ENCODE data around the gene TTN. TPM values are rescaled to one million over a fixed set of nuclear protein-coding genes. Genes with fewer than 3 reads are reported as not detected.

The TTN gene
- total and polyA plus RNA-seq, 2 donors from 2014 or later, result 0.02 to 3.6 TPM

GRCh38 chr2:178800510-178800909 lies 6.7 kb downstream of the TTN start:
- no peak overlapping the region for H3K27ac ChIP-seq (ENCODE audit: low read depth in 2 of 2, low read length in 2 of 2)
- H3K36me3 ChIP-seq (ENCODE audit: control insufficient read depth in 2 of 3, insufficient read depth in 3 of 3, low read length in 3 of 3), result no peaks in the 10 kb centered on the region
- no peak for TF ChIP-seq CTCF (IDR thresholded peaks at IDR 0.05; ENCODE audit: borderline replicate concordance, extremely low read depth, insufficient read depth)
- H3K9ac ChIP-seq (ENCODE audit: low read length in 3 of 3), result no peak overlapping the region
- FAIRE-seq (no peak), DNase-seq (no peak)
- no peaks in the 10 kb centered on the region for H3K9me3 ChIP-seq (ENCODE audit: control insufficient read depth in 2 of 3, insufficient read depth in 1 of 3, low read length in 3 of 3)
- intact Hi-C loops (cut with DNase I), result no loop called here
- no peak overlapping the region for H3K4me3 ChIP-seq (ENCODE audit: low read length in 3 of 3)
- no peaks in the 10 kb centered on the region for H3K4me1 ChIP-seq (ENCODE audit: control insufficient read depth in 2 of 3, insufficient read depth in 2 of 3, low read depth in 1 of 3, low read length in 3 of 3)
- H3K27me3 ChIP-seq (ENCODE audit: control insufficient read depth, insufficient read depth, low read length), result no peaks in the 10 kb centered on the region

- intact Hi-C loops (cut with DNase I), result loop anchor here (10.0 kb wide), 1 partner anchor 115 kb away; no protein-coding TSS in a partner anchor
- no peaks in the 10 kb centered on the region for H3K4me1 ChIP-seq (ENCODE audit: control insufficient read depth in 2 of 3, insufficient read depth in 2 of 3, low read depth in 1 of 3, low read length in 3 of 3)
- H3K9ac ChIP-seq (ENCODE audit: low read length in 3 of 3), result no peak overlapping the region
- no peaks in the 10 kb centered on the region for H3K36me3 ChIP-seq (ENCODE audit: control insufficient read depth in 2 of 3, insufficient read depth in 3 of 3, low read length in 3 of 3)
- no peaks in the 10 kb centered on the region for H3K27me3 ChIP-seq (ENCODE audit: control insufficient read depth, insufficient read depth, low read length)
- no peak for DNase-seq
- no peak for TF ChIP-seq CTCF (IDR thresholded peaks at IDR 0.05; ENCODE audit: borderline replicate concordance, extremely low read depth, insufficient read depth)
- H3K9me3 ChIP-seq (ENCODE audit: control insufficient read depth in 2 of 3, insufficient read depth in 1 of 3, low read length in 3 of 3), result no peaks in the 10 kb centered on the region
- no peak for FAIRE-seq
- no peak overlapping the region for H3K4me3 ChIP-seq (ENCODE audit: low read length in 3 of 3)
- no peak overlapping the region for H3K27ac ChIP-seq (ENCODE audit: low read depth in 2 of 2, low read length in 2 of 2)
Observed at GRCh38 chr2:178799305-178799704, 7.9 kb downstream of the TTN start.

- DNase-seq (peak in 2 of 5 donors; percentile 33 to 55), FAIRE-seq (peak; percentile 13)
- no peaks in the 10 kb centered on the region for H3K4me1 ChIP-seq (ENCODE audit: control insufficient read depth in 2 of 3, insufficient read depth in 2 of 3, low read depth in 1 of 3, low read length in 3 of 3)
- intact Hi-C loops (cut with DNase I), result loop anchor here (10.0 kb wide), 1 partner anchor 119 kb away; no protein-coding TSS in a partner anchor
- TF ChIP-seq CTCF (IDR thresholded peaks at IDR 0.05; ENCODE audit: borderline replicate concordance, extremely low read depth, insufficient read depth), result peak; percentile 28
- no peaks in the 10 kb centered on the region for H3K27me3 ChIP-seq (ENCODE audit: control insufficient read depth, insufficient read depth, low read length)
- no peaks in the 10 kb centered on the region for H3K9me3 ChIP-seq (ENCODE audit: control insufficient read depth in 2 of 3, insufficient read depth in 1 of 3, low read length in 3 of 3)
- H3K9ac ChIP-seq (ENCODE audit: low read length in 3 of 3), result no peak overlapping the region
- H3K4me3 ChIP-seq (ENCODE audit: low read length in 3 of 3), result no peak overlapping the region
- H3K27ac ChIP-seq (ENCODE audit: low read depth in 2 of 2, low read length in 2 of 2), result no peak overlapping the region
- no peaks in the 10 kb centered on the region for H3K36me3 ChIP-seq (ENCODE audit: control insufficient read depth in 2 of 3, insufficient read depth in 3 of 3, low read length in 3 of 3)
Observed at GRCh38 chr2:178796079-178796677, 11.0 kb downstream of the TTN start.

GRCh38 chr2:178787934-178788333 lies 19.3 kb downstream of the TTN start:
- H3K9me3 ChIP-seq (ENCODE audit: control insufficient read depth in 2 of 3, insufficient read depth in 1 of 3, low read length in 3 of 3), result no peaks in the 10 kb centered on the region
- intact Hi-C loops (cut with DNase I), result no loop called here
- DNase-seq, result no peak
- H3K36me3 ChIP-seq (ENCODE audit: control insufficient read depth in 2 of 3, insufficient read depth in 3 of 3, low read length in 3 of 3), result no peaks in the 10 kb centered on the region
- no peak overlapping the region for H3K9ac ChIP-seq (ENCODE audit: low read length in 3 of 3)
- no peaks in the 10 kb centered on the region for H3K4me1 ChIP-seq (ENCODE audit: control insufficient read depth in 2 of 3, insufficient read depth in 2 of 3, low read depth in 1 of 3, low read length in 3 of 3)
- H3K27ac ChIP-seq (ENCODE audit: low read depth in 2 of 2, low read length in 2 of 2), result no peak overlapping the region
- no peak overlapping the region for H3K4me3 ChIP-seq (ENCODE audit: low read length in 3 of 3)
- no peak for TF ChIP-seq CTCF (IDR thresholded peaks at IDR 0.05; ENCODE audit: borderline replicate concordance, extremely low read depth, insufficient read depth)
- H3K27me3 ChIP-seq (ENCODE audit: control insufficient read depth, insufficient read depth, low read length), result no peaks in the 10 kb centered on the region
- no peak for FAIRE-seq
